Gastrocnemius medialis (tissue), 4 donors: ENCODE measurements around the gene RSL24D1. TPM values are rescaled to one million over a fixed set of nuclear protein-coding genes. Genes with fewer than 3 reads are reported as not detected.

Source experiments
- ATAC-seq, 2 donors: fragments of 150-250 bp; one replicate each; pipeline ENCODE4 v1.9.1; 2016
- DNase-seq, 2 donors: peaks; one replicate each; pipeline ENCODE4 v3.0.0-alpha.2; 2019
- H3K27ac ChIP-seq, 4 donors: fragments of 200-600 bp; sonication (generic); 1 replicate in 1 of 4; 2 replicates in 3 of 4; pipeline ENCODE4 v1.5.1; 2016 to 2018; ENCODE audit warnings: mild to moderate bottlenecking in 2 of 4, moderate library complexity in 1 of 4
- H3K27me3 ChIP-seq, 3 donors: fragments of 200-600 bp; sonication (generic) in 2 of 3; 1 replicate in 1 of 3; 2 replicates in 2 of 3; pipeline versions ENCODE4 v1.5.1 to v1.6.0; 2016 to 2019; ENCODE audit warnings: mild to moderate bottlenecking in 1 of 3, moderate library complexity in 1 of 3
- H3K36me3 ChIP-seq, 2 donors: fragments of 200-600 bp; sonication (generic) in 1 of 2; one replicate each; pipeline ENCODE4 v1.5.1; 2017 to 2018
- H3K4me1 ChIP-seq, 2 donors: fragments of 200-600 bp; sonication (generic) in 1 of 2; one replicate each; pipeline ENCODE4 v1.5.1; 2016 to 2017; ENCODE audit warnings: mild to moderate bottlenecking in 2 of 2
- H3K4me3 ChIP-seq, 4 donors: fragments of 200-600 bp; sonication (generic) in 3 of 4; 1 replicate in 1 of 4; 2 replicates in 3 of 4; pipeline ENCODE4 v1.5.1; 2016 to 2019; ENCODE audit warnings: mild to moderate bottlenecking in 2 of 4
- H3K9me3 ChIP-seq, 3 donors: fragments of 200-600 bp; sonication (generic) in 2 of 3; 1 replicate in 1 of 3; 2 replicates in 2 of 3; pipeline ENCODE4 v1.5.1; 2016 to 2019
- POLR2A ChIP-seq, 2 donors: fragments of 450-650 bp; IDR thresholded peaks; one replicate each; pipeline ENCODE4 v1.6.1; 2017; ENCODE audit warnings: antibody characterized with exemption in 2 of 2, mild to moderate bottlenecking in 2 of 2, moderate library complexity in 2 of 2
- in situ Hi-C, 4 donors: fragments of 200-750 bp; cut with MboI; loops; one replicate each; pipeline versions ENCODE4 v1.15.0 to v1.8.0; 2017; ENCODE audit warnings: low sequenced_read_pairs in 4 of 4
- intact Hi-C: fragments of 100-400 bp; cut with DNase I; formaldehyde crosslinking; loops from one replicate; pipeline ENCODE4 v1.15.1; 2023; ENCODE audit warnings: low total_unique reads
- total RNA-seq, 4 donors: library from RNA; depleted of rRNA; stranded (reverse); fragments of >200 nt; gene quantifications; one replicate each; pipeline versions ENCODE4 v1.1.0 to v1.2.3, GENCODE V29; 2016
- TF ChIP-seq, protein P1 (sequence below), 5 experiments: fragments of 450-650 bp in 3 of 5; fragments of 200-600 bp in 2 of 5; sonication (generic) in 2 of 5; IDR thresholded peaks in 4 of 5; conservative IDR thresholded peaks in 1 of 5; 1 replicate in 4 of 5; 2 replicates in 1 of 5; pipeline ENCODE4 v1.5.1; 2016 to 2019; ENCODE audit warnings: antibody characterized with exemption in 5 of 5, mild to moderate bottlenecking in 3 of 5, moderate library complexity in 3 of 5

The RSL24D1 gene
- total RNA-seq = 10 to 100 TPM; 36.8 to 53.3 (median 52.0) TPM

DNA sequence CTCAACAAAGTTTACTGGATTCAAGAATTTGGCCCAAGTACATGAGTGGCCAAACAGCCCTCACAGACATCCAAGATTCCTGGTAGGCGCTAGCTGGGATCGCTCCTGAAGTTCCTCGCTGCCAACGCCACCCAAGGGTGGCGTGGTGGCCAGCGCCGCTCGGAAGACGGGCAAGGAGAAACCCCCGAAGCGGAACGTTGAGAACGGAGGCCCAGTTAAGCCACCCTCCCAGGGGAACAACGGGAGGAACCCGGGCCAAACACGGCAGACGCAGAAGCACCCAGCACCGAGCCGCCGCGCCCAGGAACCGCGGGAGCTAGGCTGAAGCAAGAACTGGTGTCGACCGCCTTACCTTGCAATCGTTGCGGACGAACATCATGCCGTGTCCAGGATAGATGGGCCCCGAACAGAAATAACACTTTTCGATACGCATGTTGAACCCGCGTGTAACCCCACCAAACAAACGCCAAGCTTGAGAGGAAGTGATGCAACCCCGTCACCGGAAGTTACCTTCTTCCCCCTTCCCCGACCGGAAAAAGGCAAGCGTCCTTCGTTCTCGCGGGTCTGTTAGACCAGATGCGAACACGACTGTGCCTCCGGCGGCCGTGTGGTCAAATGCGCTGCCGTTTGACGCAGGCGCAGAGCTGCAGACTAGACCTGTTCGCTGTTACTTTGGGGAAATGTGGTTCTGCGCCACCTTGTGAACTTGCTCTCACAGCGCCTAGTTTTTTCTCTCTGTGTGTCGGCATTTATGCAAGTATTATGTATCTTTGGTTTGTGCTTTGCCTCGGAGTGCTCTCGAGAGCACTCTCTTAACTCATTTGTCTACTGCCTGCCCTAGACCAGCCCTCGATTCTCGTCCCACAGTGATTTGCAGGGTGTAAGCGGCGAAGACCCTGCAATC is at the start of gene RSL24D1:
TSS of gene RSL24D1 (minus strand) at position 484 of the 904 bp plus-strand sequence. CDS start at position 433, 51 bp downstream.
- peak; percentile 95 to 97 for DNase-seq

DNA sequence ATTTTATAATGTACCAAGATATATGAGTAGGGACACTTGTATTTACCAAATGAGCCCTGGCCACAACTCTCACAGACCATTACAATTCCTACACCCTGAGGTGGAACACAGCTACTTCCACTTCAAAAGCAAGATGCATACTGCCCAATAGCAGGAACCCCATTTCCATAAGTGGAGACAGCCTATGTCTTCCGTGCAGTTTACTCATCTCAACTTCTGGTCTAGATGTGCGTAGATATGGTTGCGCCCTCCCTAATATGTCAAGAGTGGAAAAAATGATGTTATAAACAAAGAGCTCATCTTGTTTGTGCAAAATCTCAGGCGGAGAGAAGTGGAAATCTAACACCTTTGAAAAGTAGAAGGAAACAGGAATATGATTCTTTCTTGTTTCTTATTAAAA is 48.3 kb upstream of the RSL24D1 start:
- in situ Hi-C loops (no loop called here), intact Hi-C loops (no loop called here)
- Histone ChIP-seq H3K36me3 (no peaks in the 10 kb centered on the region), H3K4me1 (no peaks in the 10 kb centered on the region), H3K4me3 (no peak overlapping the region), H3K27me3 (no peaks in the 10 kb centered on the region), H3K9me3 (no peaks in the 10 kb centered on the region), H3K27ac (no peak overlapping the region)
- DNase-seq = no peak
- ATAC-seq = no peak
- no peak for TF ChIP-seq POLR2A (IDR thresholded peaks at IDR 0.05)
- TF ChIP-seq, protein P1, sequence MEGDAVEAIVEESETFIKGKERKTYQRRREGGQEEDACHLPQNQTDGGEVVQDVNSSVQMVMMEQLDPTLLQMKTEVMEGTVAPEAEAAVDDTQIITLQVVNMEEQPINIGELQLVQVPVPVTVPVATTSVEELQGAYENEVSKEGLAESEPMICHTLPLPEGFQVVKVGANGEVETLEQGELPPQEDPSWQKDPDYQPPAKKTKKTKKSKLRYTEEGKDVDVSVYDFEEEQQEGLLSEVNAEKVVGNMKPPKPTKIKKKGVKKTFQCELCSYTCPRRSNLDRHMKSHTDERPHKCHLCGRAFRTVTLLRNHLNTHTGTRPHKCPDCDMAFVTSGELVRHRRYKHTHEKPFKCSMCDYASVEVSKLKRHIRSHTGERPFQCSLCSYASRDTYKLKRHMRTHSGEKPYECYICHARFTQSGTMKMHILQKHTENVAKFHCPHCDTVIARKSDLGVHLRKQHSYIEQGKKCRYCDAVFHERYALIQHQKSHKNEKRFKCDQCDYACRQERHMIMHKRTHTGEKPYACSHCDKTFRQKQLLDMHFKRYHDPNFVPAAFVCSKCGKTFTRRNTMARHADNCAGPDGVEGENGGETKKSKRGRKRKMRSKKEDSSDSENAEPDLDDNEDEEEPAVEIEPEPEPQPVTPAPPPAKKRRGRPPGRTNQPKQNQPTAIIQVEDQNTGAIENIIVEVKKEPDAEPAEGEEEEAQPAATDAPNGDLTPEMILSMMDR (IDR thresholded peaks at IDR 0.05 in 4 of 5, conservative IDR thresholded peaks at IDR 0.05 in 1 of 5) = no peak

More for the DNA sequence above, at the start of gene RSL24D1:
- in situ Hi-C loops (no loop called here), intact Hi-C loops (loop anchor here (2.0 to 10.0 kb wide), 2 partner anchors 212 to 1048 kb away; partner anchors contain the start of genes CCPG1, PIERCE2 and RFX7)
- H3K27ac ChIP-seq = peak within 1 kb of the TSS; percentile 89 to 95 (median 94)
- no peaks in the 10 kb centered on the region for H3K9me3 ChIP-seq
- H3K4me1 ChIP-seq = peaks cover 23 to 30% of the 10 kb centered on the region in 2 donors
- peak within 1 kb of the TSS; percentile 83 to 100 (median 94) for H3K4me3 ChIP-seq
- ATAC-seq = peak; percentile 99
- peak; percentile 66 to 79 for TF ChIP-seq POLR2A (IDR thresholded peaks at IDR 0.05)
- TF ChIP-seq, protein P1 (IDR thresholded peaks at IDR 0.05 in 4 of 5, conservative IDR thresholded peaks at IDR 0.05 in 1 of 5) = peak in 4 of 5 experiments; percentile 9 to 49 (median 36)
- H3K36me3 ChIP-seq = peaks cover 0 to 6% of the 10 kb centered on the region in 2 donors
- no peaks in the 10 kb centered on the region for H3K27me3 ChIP-seq

DNA sequence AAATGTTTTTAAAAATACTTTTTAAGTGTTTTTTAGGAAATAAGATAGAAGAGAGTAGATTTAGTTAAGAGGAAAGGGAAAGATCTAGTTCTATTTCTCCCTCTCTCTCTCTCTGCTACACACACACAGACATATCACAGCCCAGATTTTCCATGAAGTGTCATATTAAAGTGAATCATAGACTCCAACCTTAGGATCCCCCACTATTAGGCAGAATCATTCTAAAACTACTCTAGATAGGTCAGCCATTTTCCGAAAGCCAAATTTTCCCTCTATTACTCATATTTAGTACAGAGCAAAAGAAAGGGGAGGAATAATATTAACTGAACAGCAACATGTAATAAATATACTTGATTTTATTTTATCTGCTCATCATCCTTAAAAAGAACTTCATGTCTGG is 45.1 kb upstream of the RSL24D1 start:
- no peak for DNase-seq
- Histone ChIP-seq H3K9me3 (no peaks in the 10 kb centered on the region), H3K36me3 (no peaks in the 10 kb centered on the region), H3K4me3 (no peak overlapping the region), H3K27me3 (no peaks in the 10 kb centered on the region), H3K4me1 (no peaks in the 10 kb centered on the region), H3K27ac (no peak overlapping the region)
- TF ChIP-seq POLR2A (IDR thresholded peaks at IDR 0.05) = no peak
- TF ChIP-seq, protein P1 (IDR thresholded peaks at IDR 0.05 in 4 of 5, conservative IDR thresholded peaks at IDR 0.05 in 1 of 5) = no peak
- in situ Hi-C loops (no loop called here), intact Hi-C loops (no loop called here)
- no peak for ATAC-seq

DNA sequence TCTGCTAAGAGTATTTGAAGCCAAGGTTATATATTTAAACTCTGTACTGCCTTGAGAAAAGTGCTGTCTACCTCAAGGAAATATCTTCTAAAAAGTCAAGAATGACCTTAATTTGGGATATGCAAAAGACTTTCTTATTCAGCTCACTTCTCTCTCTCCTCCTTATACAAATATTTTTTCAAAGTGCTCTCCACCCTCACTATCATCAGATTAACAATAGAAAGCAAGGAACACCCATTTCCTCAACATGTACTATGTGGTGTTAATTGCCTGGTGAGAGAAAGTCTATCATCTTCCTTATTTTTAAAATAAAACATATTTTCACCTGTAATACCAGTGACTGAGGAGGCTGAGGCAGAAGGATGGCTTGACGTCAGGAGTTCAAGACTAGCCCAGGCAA is 44.4 kb upstream of the RSL24D1 start:
- no peaks in the 10 kb centered on the region for H3K27me3 ChIP-seq
- H3K9me3 ChIP-seq = no peaks in the 10 kb centered on the region
- no peak overlapping the region for H3K27ac ChIP-seq
- ATAC-seq = no peak
- H3K4me1 ChIP-seq = no peaks in the 10 kb centered on the region
- in situ Hi-C loops (no loop called here), intact Hi-C loops (no loop called here)
- no peak for TF ChIP-seq POLR2A (IDR thresholded peaks at IDR 0.05)
- TF ChIP-seq, protein P1 (IDR thresholded peaks at IDR 0.05 in 4 of 5, conservative IDR thresholded peaks at IDR 0.05 in 1 of 5) = no peak
- no peak overlapping the region for H3K4me3 ChIP-seq
- no peak for DNase-seq
- H3K36me3 ChIP-seq = no peaks in the 10 kb centered on the region
